CD14-positive monocyte (primary cell): ENCODE data around the gene PAK4. TPM values are rescaled to one million over a fixed set of nuclear protein-coding genes. Genes with fewer than 3 reads are reported as not detected.

Experiments used
- DNase-seq, 3 donors: peaks; one replicate each; pipeline ENCODE4 v3.0.0-alpha.2; 2011 to 2022
- H2AFZ ChIP-seq: 2 replicates; pipeline ENCODE4 v1.6.0; 2012; ENCODE audit warnings: mild to moderate bottlenecking, low read depth, low read length, inconsistent platforms; ENCODE audit not compliant: insufficient read depth, poor library complexity, severe bottlenecking
- H3K27ac ChIP-seq, 2 donors: 1 replicate in 1 of 2; 2 replicates in 1 of 2; pipeline ENCODE4 v1.5.1; 2012 to 2013; ENCODE audit warnings: low read length in 2 of 2, control low read depth in 1 of 2, inconsistent platforms in 1 of 2, low read depth in 1 of 2, mild to moderate bottlenecking in 1 of 2
- H3K27me3 ChIP-seq, 2 donors: one replicate each; pipeline versions ENCODE4 v1.6.0 to v1.6.1; 2011 to 2013; ENCODE audit warnings: low read length in 2 of 2; ENCODE audit not compliant: control insufficient read depth in 2 of 2, insufficient read depth in 2 of 2
- H3K36me3 ChIP-seq, 2 donors: replicated peaks in 1 of 2; 1 replicate in 1 of 2; 2 replicates in 1 of 2; pipeline versions ENCODE4 v1.5.1 to v1.6.1; 2012 to 2013; ENCODE audit warnings: low read length in 2 of 2, control low read depth in 1 of 2, inconsistent platforms in 1 of 2, mild to moderate bottlenecking in 1 of 2; ENCODE audit not compliant: insufficient read depth in 2 of 2, control insufficient read depth in 1 of 2
- H3K4me1 ChIP-seq, 2 donors: 1 replicate in 1 of 2; 2 replicates in 1 of 2; pipeline versions ENCODE4 v1.5.1 to v1.6.1; 2012 to 2013; ENCODE audit warnings: low read length in 2 of 2, control low read depth in 1 of 2, inconsistent platforms in 1 of 2, mild to moderate bottlenecking in 1 of 2, moderate library complexity in 1 of 2; ENCODE audit not compliant: insufficient read depth in 2 of 2, control insufficient read depth in 1 of 2
- H3K4me2 ChIP-seq: replicated peaks from 2 replicates; pipeline ENCODE3; 2012; ENCODE audit warnings: low read length, moderate library complexity, mild to moderate bottlenecking; ENCODE audit not compliant: poor library complexity, severe bottlenecking; ENCODE audit errors: extremely low read depth
- H3K4me3 ChIP-seq, 3 experiments: fragments of 200-600 bp in 1 of 3; sonication (generic) in 1 of 3; replicated peaks in 1 of 3; 1 replicate in 2 of 3; 2 replicates in 1 of 3; pipeline ENCODE4 v1.5.1; 2011 to 2013; ENCODE audit warnings: low read length in 3 of 3, mild to moderate bottlenecking in 3 of 3, control low read depth in 2 of 3, low read depth in 2 of 3, inconsistent platforms in 1 of 3, moderate library complexity in 1 of 3
- H3K79me2 ChIP-seq: 2 replicates; pipeline ENCODE4 v1.6.0; 2012; ENCODE audit warnings: mild to moderate bottlenecking, control low read depth, inconsistent platforms, low read length, moderate library complexity; ENCODE audit not compliant: insufficient read depth
- H3K9ac ChIP-seq: 2 replicates; pipeline ENCODE4 v1.6.0; 2017; ENCODE audit warnings: low read length, mild to moderate bottlenecking; ENCODE audit not compliant: insufficient read depth, poor library complexity, severe bottlenecking
- H3K9me3 ChIP-seq, 2 donors: replicated peaks in 1 of 2; 1 replicate in 1 of 2; 2 replicates in 1 of 2; pipeline versions ENCODE4 v1.5.1 to v1.6.1; 2012 to 2013; ENCODE audit warnings: low read length in 2 of 2, control low read depth in 1 of 2; ENCODE audit not compliant: control insufficient read depth in 1 of 2, insufficient read depth in 1 of 2
- H4K20me1 ChIP-seq: 2 replicates; pipeline ENCODE4 v1.6.0; 2012; ENCODE audit warnings: mild to moderate bottlenecking, low read length, control low read depth, moderate library complexity; ENCODE audit not compliant: insufficient read depth
- H3K27ac Mint-ChIP-seq, 7 donors: one replicate each; pipeline ENCODE4 v1.8.0; 2020; ENCODE audit warnings: mild to moderate bottlenecking in 7 of 7, mixed read lengths in 7 of 7, moderate library complexity in 6 of 7, inconsistent platforms in 2 of 7
- H3K27me3 Mint-ChIP-seq, 3 donors: one replicate each; pipeline ENCODE4 v1.8.0; 2021 to 2022; ENCODE audit warnings: low read depth in 3 of 3, mild to moderate bottlenecking in 3 of 3, mixed read lengths in 3 of 3, moderate library complexity in 3 of 3, inconsistent platforms in 1 of 3
- H3K36me3 Mint-ChIP-seq, 2 donors: one replicate each; pipeline ENCODE4 v1.8.0; 2020; ENCODE audit warnings: mixed read lengths in 2 of 2, inconsistent platforms in 1 of 2, mild to moderate bottlenecking in 1 of 2
- H3K4me1 Mint-ChIP-seq: one replicate; pipeline ENCODE4 v1.8.0; 2020; ENCODE audit warnings: mild to moderate bottlenecking, mixed read lengths
- H3K4me3 Mint-ChIP-seq, 2 donors: one replicate each; pipeline ENCODE4 v1.8.0; 2020; ENCODE audit warnings: mild to moderate bottlenecking in 2 of 2, mixed read lengths in 2 of 2, moderate library complexity in 1 of 2
- H3K9me3 Mint-ChIP-seq, 7 donors: one replicate each; pipeline ENCODE4 v1.8.0; 2020 to 2022; ENCODE audit warnings: mixed read lengths in 7 of 7, mild to moderate bottlenecking in 6 of 7, moderate library complexity in 6 of 7, inconsistent platforms in 2 of 7
- WGBS: methylation state at CpG from one replicate; pipeline ENCODE4 v1.1.5; 2013; ENCODE audit warnings: missing lambda C conversion rate; ENCODE audit not compliant: insufficient coverage; 5-methylcytosine and 5-hydroxymethylcytosine counted together
- intact Hi-C, 2 donors: fragments of 100-400 bp; cut with micrococcal nuclease; formaldehyde crosslinking; loops; one replicate each; pipeline versions ENCODE4 v1.15.0 to v1.15.1; 2023
- polyA plus RNA-seq, 3 donors: library from polyadenylated mRNA; depleted of rRNA in 1 of 3; unstranded in 2 of 3; stranded (reverse) in 1 of 3; fragments of 300-500 nt in 2 of 3; fragments of >200 nt in 1 of 3; fragmentation: Illumina TruSeq in 2 of 3; gene quantifications; 1 replicate in 2 of 3; 2 replicates in 1 of 3; pipeline ENCODE4 v1.2.3, GENCODE V29; 2012 to 2021
- TF ChIP-seq, protein P1 (sequence below): fragments of 200-600 bp; IDR thresholded peaks from one replicate; pipeline ENCODE4 v1.8.0; 2022; ENCODE audit warnings: antibody characterized with exemption, mild to moderate bottlenecking

The PAK4 gene
- polyA plus RNA-seq, 3 donors = 1.3 to 11.3 (median 1.5) TPM

DNA sequence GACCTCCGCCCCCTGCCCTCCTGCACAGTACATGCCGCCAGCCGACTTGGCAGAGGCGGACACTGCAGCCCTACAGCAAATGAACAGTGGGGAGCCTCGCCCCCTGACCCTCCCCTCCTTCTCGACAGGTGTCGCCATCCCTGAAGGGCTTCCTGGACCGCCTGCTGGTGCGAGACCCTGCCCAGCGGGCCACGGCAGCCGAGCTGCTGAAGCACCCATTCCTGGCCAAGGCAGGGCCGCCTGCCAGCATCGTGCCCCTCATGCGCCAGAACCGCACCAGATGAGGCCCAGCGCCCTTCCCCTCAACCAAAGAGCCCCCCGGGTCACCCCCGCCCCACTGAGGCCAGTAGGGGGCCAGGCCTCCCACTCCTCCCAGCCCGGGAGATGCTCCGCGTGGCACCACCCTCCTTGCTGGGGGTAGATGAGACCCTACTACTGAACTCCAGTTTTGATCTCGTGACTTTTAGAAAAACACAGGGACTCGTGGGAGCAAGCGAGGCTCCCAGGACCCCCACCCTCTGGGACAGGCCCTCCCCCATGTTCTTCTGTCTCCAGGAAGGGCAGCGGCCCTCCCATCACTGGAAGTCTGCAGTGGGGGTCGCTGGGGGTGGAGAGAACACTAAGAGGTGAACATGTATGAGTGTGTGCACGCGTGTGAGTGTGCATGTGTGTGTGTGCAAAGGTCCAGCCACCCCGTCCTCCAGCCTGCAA lies 52.9 kb downstream of the PAK4 start:
- Mint-ChIP-seq H3K4me3 (no peak overlapping the region), H3K4me1 (no peaks in the 10 kb centered on the region), H3K9me3 (peaks cover 0 to 2% (median 0%) of the 10 kb centered on the region in 7 donors), H3K27me3 (peaks cover 0 to 3% (median 0%) of the 10 kb centered on the region in 3 donors), H3K27ac (no peak overlapping the region), H3K36me3 (peaks cover 14 to 56% of the 10 kb centered on the region in 2 donors)
- H3K79me2 ChIP-seq = no peaks in the 10 kb centered on the region
- no peak for DNase-seq
- TF ChIP-seq, protein P1, sequence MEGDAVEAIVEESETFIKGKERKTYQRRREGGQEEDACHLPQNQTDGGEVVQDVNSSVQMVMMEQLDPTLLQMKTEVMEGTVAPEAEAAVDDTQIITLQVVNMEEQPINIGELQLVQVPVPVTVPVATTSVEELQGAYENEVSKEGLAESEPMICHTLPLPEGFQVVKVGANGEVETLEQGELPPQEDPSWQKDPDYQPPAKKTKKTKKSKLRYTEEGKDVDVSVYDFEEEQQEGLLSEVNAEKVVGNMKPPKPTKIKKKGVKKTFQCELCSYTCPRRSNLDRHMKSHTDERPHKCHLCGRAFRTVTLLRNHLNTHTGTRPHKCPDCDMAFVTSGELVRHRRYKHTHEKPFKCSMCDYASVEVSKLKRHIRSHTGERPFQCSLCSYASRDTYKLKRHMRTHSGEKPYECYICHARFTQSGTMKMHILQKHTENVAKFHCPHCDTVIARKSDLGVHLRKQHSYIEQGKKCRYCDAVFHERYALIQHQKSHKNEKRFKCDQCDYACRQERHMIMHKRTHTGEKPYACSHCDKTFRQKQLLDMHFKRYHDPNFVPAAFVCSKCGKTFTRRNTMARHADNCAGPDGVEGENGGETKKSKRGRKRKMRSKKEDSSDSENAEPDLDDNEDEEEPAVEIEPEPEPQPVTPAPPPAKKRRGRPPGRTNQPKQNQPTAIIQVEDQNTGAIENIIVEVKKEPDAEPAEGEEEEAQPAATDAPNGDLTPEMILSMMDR = no peak
- H3K9ac ChIP-seq = no peak overlapping the region
- H3K9me3 ChIP-seq = no peaks in the 10 kb centered on the region
- H3K4me1 ChIP-seq = no peaks in the 10 kb centered on the region
- intact Hi-C loops = no loop called here
- H3K4me2 ChIP-seq = no peak overlapping the region
- H2AFZ ChIP-seq = no peak overlapping the region
- H4K20me1 ChIP-seq = no peaks in the 10 kb centered on the region
- H3K27ac ChIP-seq = no peak overlapping the region
- no peak overlapping the region for H3K4me3 ChIP-seq
- 93% methylated on average over 17 of the region's 30 CpGs for WGBS
- no peaks in the 10 kb centered on the region for H3K27me3 ChIP-seq
- peaks cover 35 to 57% of the 10 kb centered on the region in 2 donors for H3K36me3 ChIP-seq

GRCh38 chr19:39179754-39180153 lies 54.2 kb downstream of the PAK4 start:
- no peaks in the 10 kb centered on the region for H3K79me2 ChIP-seq
- H3K36me3 ChIP-seq = peaks cover 30 to 50% of the 10 kb centered on the region in 2 donors
- TF ChIP-seq, protein P1 = no peak
- Mint-ChIP-seq H3K4me3 (no peak overlapping the region), H3K36me3 (peaks cover 14 to 50% of the 10 kb centered on the region in 2 donors), H3K9me3 (peaks cover 0 to 2% (median 0%) of the 10 kb centered on the region in 7 donors), H3K27ac (peak overlapping the region in 1 of 7 donors; percentile 72), H3K27me3 (peaks cover 0 to 3% (median 0%) of the 10 kb centered on the region in 3 donors), H3K4me1 (no peaks in the 10 kb centered on the region)
- no peak overlapping the region for H3K4me2 ChIP-seq
- no peaks in the 10 kb centered on the region for H3K9me3 ChIP-seq
- H3K27me3 ChIP-seq = no peaks in the 10 kb centered on the region
- WGBS = 95% methylated on average over 7 of the region's 10 CpGs
- H3K9ac ChIP-seq = no peak overlapping the region
- intact Hi-C loops = no loop called here
- H3K4me3 ChIP-seq = no peak overlapping the region
- H3K4me1 ChIP-seq = no peaks in the 10 kb centered on the region
- no peak overlapping the region for H2AFZ ChIP-seq
- H3K27ac ChIP-seq = no peak overlapping the region
- no peak for DNase-seq
- H4K20me1 ChIP-seq = no peaks in the 10 kb centered on the region
